ENCODE data around the gene WNT7B.

The WNT7B gene

DNA sequence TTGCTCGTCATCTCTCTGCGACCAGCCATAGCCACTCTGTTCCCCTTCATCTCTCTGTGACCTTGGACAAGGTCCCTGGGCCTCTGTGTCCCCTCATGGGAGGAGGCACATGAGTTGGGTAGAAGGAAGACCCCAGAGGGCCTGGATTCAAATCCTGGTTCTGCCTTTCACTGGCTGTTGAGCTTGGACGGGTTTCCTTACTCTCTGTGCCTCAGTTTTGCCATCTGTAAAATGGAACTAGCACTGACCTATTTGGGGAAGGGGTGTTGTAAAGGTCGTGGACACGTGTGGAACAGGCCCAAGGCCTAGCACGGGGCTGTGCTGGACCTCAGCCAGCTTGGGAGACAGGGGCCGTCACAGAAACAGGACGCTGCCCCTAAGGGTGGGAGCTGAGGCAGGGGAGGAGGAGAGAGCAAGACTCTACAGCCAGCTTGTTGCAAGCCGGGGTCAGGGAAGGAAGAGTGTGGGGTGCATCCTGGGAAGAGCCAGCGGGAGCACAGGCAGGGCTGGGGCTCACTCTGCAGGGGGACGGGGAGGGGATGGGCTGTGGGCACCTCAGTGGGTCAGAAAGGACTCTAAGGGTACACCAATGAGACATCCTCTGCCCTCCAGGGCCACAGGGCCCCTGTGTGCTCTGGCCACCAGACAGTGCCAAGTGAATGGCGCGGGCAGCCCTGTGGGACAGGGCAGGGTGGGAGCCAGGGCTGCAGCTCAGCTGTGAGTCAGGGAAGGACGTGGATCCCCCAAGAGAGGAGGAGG, 59.1 kb downstream of the WNT7B start:
- no peaks in the 10 kb centered on the region for H4K20me1 ChIP-seq (ENCODE audit: insufficient read depth, low read length)
- no peak overlapping the region for H3K4me2 ChIP-seq (ENCODE audit: low read depth, low read length)
- DNase-seq: no peak
- no peaks in the 10 kb centered on the region for H3F3A ChIP-seq (ENCODE audit: insufficient read depth, low read length)
- H3K4me3 ChIP-seq (ENCODE audit: low read length): no peak overlapping the region
- H3K79me2 ChIP-seq (ENCODE audit: low read length): no peaks in the 10 kb centered on the region
- H3K27ac ChIP-seq (ENCODE audit: low read length): no peak overlapping the region
- no peaks in the 10 kb centered on the region for H3K9me2 ChIP-seq (replicated peaks; ENCODE audit: insufficient read depth, low read length)
- H3K27me3 ChIP-seq (replicated peaks; ENCODE audit: insufficient read depth, low read length): peaks cover 89% of the 10 kb centered on the region
- no peak for TF ChIP-seq EZH2 (optimal IDR thresholded peaks at IDR 0.05; ENCODE audit: low read depth, low read length)
- no peak for TF ChIP-seq EZH2phosphoT487 (IDR thresholded peaks at IDR 0.05; ENCODE audit: low read length)
- TF ChIP-seq, protein P1, sequence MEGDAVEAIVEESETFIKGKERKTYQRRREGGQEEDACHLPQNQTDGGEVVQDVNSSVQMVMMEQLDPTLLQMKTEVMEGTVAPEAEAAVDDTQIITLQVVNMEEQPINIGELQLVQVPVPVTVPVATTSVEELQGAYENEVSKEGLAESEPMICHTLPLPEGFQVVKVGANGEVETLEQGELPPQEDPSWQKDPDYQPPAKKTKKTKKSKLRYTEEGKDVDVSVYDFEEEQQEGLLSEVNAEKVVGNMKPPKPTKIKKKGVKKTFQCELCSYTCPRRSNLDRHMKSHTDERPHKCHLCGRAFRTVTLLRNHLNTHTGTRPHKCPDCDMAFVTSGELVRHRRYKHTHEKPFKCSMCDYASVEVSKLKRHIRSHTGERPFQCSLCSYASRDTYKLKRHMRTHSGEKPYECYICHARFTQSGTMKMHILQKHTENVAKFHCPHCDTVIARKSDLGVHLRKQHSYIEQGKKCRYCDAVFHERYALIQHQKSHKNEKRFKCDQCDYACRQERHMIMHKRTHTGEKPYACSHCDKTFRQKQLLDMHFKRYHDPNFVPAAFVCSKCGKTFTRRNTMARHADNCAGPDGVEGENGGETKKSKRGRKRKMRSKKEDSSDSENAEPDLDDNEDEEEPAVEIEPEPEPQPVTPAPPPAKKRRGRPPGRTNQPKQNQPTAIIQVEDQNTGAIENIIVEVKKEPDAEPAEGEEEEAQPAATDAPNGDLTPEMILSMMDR (IDR thresholded peaks at IDR 0.05; ENCODE audit: low read length): no peak
- H3K9me3 ChIP-seq (replicated peaks; ENCODE audit: insufficient read depth, low read length): no peaks in the 10 kb centered on the region
- H2AFZ ChIP-seq (ENCODE audit: low read length): no peak overlapping the region
- no peaks in the 10 kb centered on the region for H3K36me3 ChIP-seq (replicated peaks; ENCODE audit: insufficient read depth, low read length)
- no peaks in the 10 kb centered on the region for H3K4me1 ChIP-seq (ENCODE audit: low read length)
- no peak overlapping the region for H3K9ac ChIP-seq (ENCODE audit: low read length)

DNA sequence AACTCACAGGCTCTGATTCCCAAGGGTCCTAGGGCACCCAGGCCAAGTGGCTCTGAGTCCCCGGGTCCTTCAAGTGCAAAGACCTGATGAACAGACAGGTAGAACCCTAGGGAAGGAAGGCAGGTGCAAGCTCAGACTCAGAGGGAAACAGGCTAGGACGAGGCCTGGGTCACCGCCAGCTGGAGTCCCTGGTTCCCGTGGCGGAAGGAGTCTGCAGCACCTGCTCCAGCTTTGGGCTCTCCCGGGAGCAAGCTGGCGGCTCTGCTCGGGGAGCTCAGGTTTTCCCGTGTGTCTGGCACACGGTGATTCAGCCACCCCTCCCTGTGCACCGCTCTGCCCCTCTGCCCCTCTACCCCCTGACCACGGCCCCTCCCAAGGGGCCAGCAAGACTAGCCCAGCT, 59.8 kb downstream of the WNT7B start:
- DNase-seq: no peak
- no peaks in the 10 kb centered on the region for H3F3A ChIP-seq (ENCODE audit: insufficient read depth, low read length)
- H3K9me3 ChIP-seq (replicated peaks; ENCODE audit: insufficient read depth, low read length): no peaks in the 10 kb centered on the region
- no peak overlapping the region for H2AFZ ChIP-seq (ENCODE audit: low read length)
- H3K9me2 ChIP-seq (replicated peaks; ENCODE audit: insufficient read depth, low read length): no peaks in the 10 kb centered on the region
- no peaks in the 10 kb centered on the region for H4K20me1 ChIP-seq (ENCODE audit: insufficient read depth, low read length)
- H3K27ac ChIP-seq (ENCODE audit: low read length): no peak overlapping the region
- no peak overlapping the region for H3K4me2 ChIP-seq (ENCODE audit: low read depth, low read length)
- H3K79me2 ChIP-seq (ENCODE audit: low read length): no peaks in the 10 kb centered on the region
- TF ChIP-seq EZH2phosphoT487 (IDR thresholded peaks at IDR 0.05; ENCODE audit: low read length) (no peak), EZH2 (optimal IDR thresholded peaks at IDR 0.05; ENCODE audit: low read depth, low read length) (no peak)
- TF ChIP-seq, protein P1 (IDR thresholded peaks at IDR 0.05; ENCODE audit: low read length): no peak
- H3K9ac ChIP-seq (ENCODE audit: low read length): no peak overlapping the region
- H3K27me3 ChIP-seq (replicated peaks; ENCODE audit: insufficient read depth, low read length): peaks cover 89% of the 10 kb centered on the region
- no peak overlapping the region for H3K4me3 ChIP-seq (ENCODE audit: low read length)
- no peaks in the 10 kb centered on the region for H3K36me3 ChIP-seq (replicated peaks; ENCODE audit: insufficient read depth, low read length)
- H3K4me1 ChIP-seq (ENCODE audit: low read length): no peaks in the 10 kb centered on the region

DNA sequence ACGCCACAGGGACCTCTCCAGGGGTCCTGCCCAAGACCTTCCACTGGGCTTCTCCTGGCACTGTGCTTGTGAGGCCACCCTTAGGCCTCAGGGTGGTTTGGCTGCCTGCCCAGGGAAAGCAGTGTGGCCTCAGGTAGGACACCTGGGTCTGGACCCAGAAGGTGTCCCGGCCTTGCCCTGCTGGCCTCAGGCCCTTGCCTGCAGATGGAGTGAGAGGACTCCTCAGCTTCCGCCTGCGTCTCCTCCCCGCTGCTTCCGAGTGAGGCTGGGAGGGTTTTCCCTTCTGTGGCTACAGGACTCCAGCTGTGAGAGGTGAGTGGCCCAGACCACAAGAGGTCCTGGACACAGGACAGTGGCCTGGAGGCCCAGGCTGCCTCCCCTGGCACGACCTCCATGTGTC, 60.4 kb downstream of the WNT7B start:
- H3K4me2 ChIP-seq (ENCODE audit: low read depth, low read length): no peak overlapping the region
- no peaks in the 10 kb centered on the region for H3K9me3 ChIP-seq (replicated peaks; ENCODE audit: insufficient read depth, low read length)
- H3K4me1 ChIP-seq (ENCODE audit: low read length): no peaks in the 10 kb centered on the region
- H3F3A ChIP-seq (ENCODE audit: insufficient read depth, low read length): no peaks in the 10 kb centered on the region
- no peaks in the 10 kb centered on the region for H4K20me1 ChIP-seq (ENCODE audit: insufficient read depth, low read length)
- H3K36me3 ChIP-seq (replicated peaks; ENCODE audit: insufficient read depth, low read length): no peaks in the 10 kb centered on the region
- no peak overlapping the region for H3K27ac ChIP-seq (ENCODE audit: low read length)
- H2AFZ ChIP-seq (ENCODE audit: low read length): no peak overlapping the region
- H3K9ac ChIP-seq (ENCODE audit: low read length): no peak overlapping the region
- no peaks in the 10 kb centered on the region for H3K9me2 ChIP-seq (replicated peaks; ENCODE audit: insufficient read depth, low read length)
- TF ChIP-seq EZH2 (optimal IDR thresholded peaks at IDR 0.05; ENCODE audit: low read depth, low read length): no peak
- TF ChIP-seq, protein P1 (IDR thresholded peaks at IDR 0.05; ENCODE audit: low read length): no peak
- no peak for TF ChIP-seq EZH2phosphoT487 (IDR thresholded peaks at IDR 0.05; ENCODE audit: low read length)
- H3K79me2 ChIP-seq (ENCODE audit: low read length): no peaks in the 10 kb centered on the region
- DNase-seq: no peak
- peaks cover 90% of the 10 kb centered on the region for H3K27me3 ChIP-seq (replicated peaks; ENCODE audit: insufficient read depth, low read length)
- no peak overlapping the region for H3K4me3 ChIP-seq (ENCODE audit: low read length)

Data from MM.1S (cell line).